B cell (primary cell): ENCODE measurements around the gene TYK2.

Experiments
- EZH2 ChIP-seq: IDR thresholded peaks from 2 replicates; pipeline ENCODE4 v1.6.1; 2012; ENCODE audit warnings: borderline replicate concordance, low read depth, mild to moderate bottlenecking, moderate library complexity, low read length; ENCODE audit not compliant: insufficient read depth, poor library complexity, severe bottlenecking
- TF ChIP-seq, protein P1 (sequence below): fragments of 200-600 bp; IDR thresholded peaks from one replicate; pipeline ENCODE4 v1.8.0; 2022; ENCODE audit warnings: antibody characterized with exemption, mild to moderate bottlenecking

GRCh38 chr19:10395917-10396316 lies 15.5 kb upstream of the TYK2 start:
- TF ChIP-seq, protein P1, sequence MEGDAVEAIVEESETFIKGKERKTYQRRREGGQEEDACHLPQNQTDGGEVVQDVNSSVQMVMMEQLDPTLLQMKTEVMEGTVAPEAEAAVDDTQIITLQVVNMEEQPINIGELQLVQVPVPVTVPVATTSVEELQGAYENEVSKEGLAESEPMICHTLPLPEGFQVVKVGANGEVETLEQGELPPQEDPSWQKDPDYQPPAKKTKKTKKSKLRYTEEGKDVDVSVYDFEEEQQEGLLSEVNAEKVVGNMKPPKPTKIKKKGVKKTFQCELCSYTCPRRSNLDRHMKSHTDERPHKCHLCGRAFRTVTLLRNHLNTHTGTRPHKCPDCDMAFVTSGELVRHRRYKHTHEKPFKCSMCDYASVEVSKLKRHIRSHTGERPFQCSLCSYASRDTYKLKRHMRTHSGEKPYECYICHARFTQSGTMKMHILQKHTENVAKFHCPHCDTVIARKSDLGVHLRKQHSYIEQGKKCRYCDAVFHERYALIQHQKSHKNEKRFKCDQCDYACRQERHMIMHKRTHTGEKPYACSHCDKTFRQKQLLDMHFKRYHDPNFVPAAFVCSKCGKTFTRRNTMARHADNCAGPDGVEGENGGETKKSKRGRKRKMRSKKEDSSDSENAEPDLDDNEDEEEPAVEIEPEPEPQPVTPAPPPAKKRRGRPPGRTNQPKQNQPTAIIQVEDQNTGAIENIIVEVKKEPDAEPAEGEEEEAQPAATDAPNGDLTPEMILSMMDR, result no peak
- TF ChIP-seq EZH2, result no peak
